Gastrocnemius medialis (tissue), 4 donors: ENCODE measurements around the gene NPAS3.

Experiments
- CTCF ChIP-seq, 5 experiments: fragments of 450-650 bp in 3 of 5; fragments of 200-600 bp in 2 of 5; sonication (generic) in 2 of 5; IDR thresholded peaks in 4 of 5; conservative IDR thresholded peaks in 1 of 5; 1 replicate in 4 of 5; 2 replicates in 1 of 5; pipeline ENCODE4 v1.5.1; 2016 to 2019; ENCODE audit warnings: antibody characterized with exemption in 5 of 5, mild to moderate bottlenecking in 3 of 5, moderate library complexity in 3 of 5
- POLR2A ChIP-seq, 2 donors: fragments of 450-650 bp; IDR thresholded peaks; one replicate each; pipeline ENCODE4 v1.6.1; 2017; ENCODE audit warnings: antibody characterized with exemption in 2 of 2, mild to moderate bottlenecking in 2 of 2, moderate library complexity in 2 of 2

DNA sequence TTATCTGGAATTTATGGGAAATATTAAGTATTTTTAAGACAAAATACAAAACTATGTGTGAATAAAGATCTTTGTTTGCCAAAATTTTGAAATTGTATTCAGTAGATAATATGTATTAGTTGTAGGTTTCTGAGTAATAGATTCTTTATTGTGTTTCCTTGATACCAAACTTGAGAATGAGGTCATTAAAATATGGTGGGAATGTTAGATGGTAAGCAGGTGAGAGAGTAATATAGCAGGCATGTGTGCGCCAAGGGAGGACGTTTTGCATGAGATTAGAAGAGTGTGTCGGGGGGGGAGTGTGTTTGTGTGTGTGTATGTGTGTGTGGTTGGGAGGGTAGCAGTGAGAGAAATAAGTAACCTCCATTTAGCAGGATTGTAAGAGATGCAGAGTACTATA is 376.5 kb downstream of the NPAS3 start:
- TF ChIP-seq CTCF (IDR thresholded peaks at IDR 0.05 in 4 of 5, conservative IDR thresholded peaks at IDR 0.05 in 1 of 5): no peak
- TF ChIP-seq POLR2A (IDR thresholded peaks at IDR 0.05): no peak
